Dedifferentiated amniotic fluid mesenchymal stem cell (primary cell): ENCODE data around the gene IL31RA.
"Not testable (repeated sequence)": the region's sequence is repeated elsewhere in the genome, so short reads cannot be mapped to it uniquely, and the experiment has no call there.

Experiments
- DNase-seq: peaks from one replicate; pipeline ENCODE4 v3.0.0-alpha.2; 2016; ENCODE audit errors: extremely low spot score

The IL31RA gene

GRCh38 chr5:55925712-55926111 lies 74.6 kb downstream of the IL31RA start:
- no peak for DNase-seq

- DNase-seq = no peak
Measured at GRCh38 chr5:55926476-55926875, 75.3 kb downstream of the IL31RA start.

- no peak for DNase-seq
Measured at GRCh38 chr5:55927861-55928655, 76.9 kb downstream of the IL31RA start.

- no peak for DNase-seq
Measured at GRCh38 chr5:55929020-55929799, 78.1 kb downstream of the IL31RA start.

GRCh38 chr5:55932700-55933099 lies 81.5 kb downstream of the IL31RA start:
- no peak for DNase-seq

GRCh38 chr5:55933377-55934114 lies 82.4 kb downstream of the IL31RA start:
- no peak for DNase-seq

GRCh38 chr5:55934115-55934613 lies 83.0 kb downstream of the IL31RA start:
- no peak for DNase-seq

GRCh38 chr5:55934720-55935119 lies 83.6 kb downstream of the IL31RA start:
- no peak for DNase-seq

- DNase-seq = no peak
Measured at GRCh38 chr5:55935371-55935770, 84.2 kb downstream of the IL31RA start.

- DNase-seq = peak; percentile 73
Measured at GRCh38 chr5:55936100-55936693, 85.0 kb downstream of the IL31RA start.

GRCh38 chr5:55937598-55937997 lies 86.4 kb downstream of the IL31RA start:
- not testable (repeated sequence) for DNase-seq

- not testable (repeated sequence) for DNase-seq
Measured at GRCh38 chr5:55941154-55941553, 90.0 kb downstream of the IL31RA start.

- DNase-seq = no peak
Measured at GRCh38 chr5:55959208-55959607, 108.1 kb downstream of the IL31RA start.

- DNase-seq = no peak
Measured at GRCh38 chr5:55960779-55961178, 109.6 kb downstream of the IL31RA start.

- DNase-seq = no peak
Measured at GRCh38 chr5:55965525-55965924, 114.4 kb downstream of the IL31RA start.

GRCh38 chr5:55966284-55966683 lies 115.1 kb downstream of the IL31RA start:
- no peak for DNase-seq

GRCh38 chr5:55969956-55970355 lies 118.8 kb downstream of the IL31RA start:
- DNase-seq = no peak
